ENCODE data around the gene CTU1. TPM values are rescaled to one million over a fixed set of nuclear protein-coding genes. Genes with fewer than 3 reads are reported as not detected.

Gene CTU1
- total and polyA plus RNA-seq, 12 donors: 2.0 to 5.6 (median 3.2) TPM

DNA sequence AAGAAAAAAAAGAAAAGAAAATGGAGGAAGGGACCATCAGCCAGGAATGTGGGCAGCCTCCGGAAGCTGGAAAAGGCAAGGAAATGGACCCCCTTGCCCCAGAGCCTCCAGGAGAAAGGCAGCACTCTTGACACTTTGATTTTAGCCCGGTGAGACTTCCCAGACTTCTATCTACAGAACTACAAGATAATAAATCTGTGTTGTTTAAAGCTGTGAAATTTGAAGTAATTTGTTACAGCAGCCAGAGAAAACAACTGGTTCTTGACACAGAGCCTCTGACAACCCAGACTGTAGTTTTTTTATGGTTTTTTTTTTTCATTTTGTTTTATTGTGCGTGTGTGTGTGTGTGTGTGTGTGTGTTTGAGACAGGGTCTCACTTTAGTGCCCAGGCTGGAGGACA is 7.6 kb downstream of the CTU1 start:
- DNase-seq: no peak
- Histone ChIP-seq H3K4me1 (peaks cover 0 to 31% (median 10%) of the 10 kb centered on the region in 9 donors), H3K36me3 (peaks cover 0 to 58% (median 6%) of the 10 kb centered on the region in 9 donors), H3K27me3 (no peaks in the 10 kb centered on the region), H3K4me3 (no peak overlapping the region), H3K9me3 (no peaks in the 10 kb centered on the region), H3K27ac (peak overlapping the region in 1 of 10 donors; percentile 31)
- TF ChIP-seq, protein P1, sequence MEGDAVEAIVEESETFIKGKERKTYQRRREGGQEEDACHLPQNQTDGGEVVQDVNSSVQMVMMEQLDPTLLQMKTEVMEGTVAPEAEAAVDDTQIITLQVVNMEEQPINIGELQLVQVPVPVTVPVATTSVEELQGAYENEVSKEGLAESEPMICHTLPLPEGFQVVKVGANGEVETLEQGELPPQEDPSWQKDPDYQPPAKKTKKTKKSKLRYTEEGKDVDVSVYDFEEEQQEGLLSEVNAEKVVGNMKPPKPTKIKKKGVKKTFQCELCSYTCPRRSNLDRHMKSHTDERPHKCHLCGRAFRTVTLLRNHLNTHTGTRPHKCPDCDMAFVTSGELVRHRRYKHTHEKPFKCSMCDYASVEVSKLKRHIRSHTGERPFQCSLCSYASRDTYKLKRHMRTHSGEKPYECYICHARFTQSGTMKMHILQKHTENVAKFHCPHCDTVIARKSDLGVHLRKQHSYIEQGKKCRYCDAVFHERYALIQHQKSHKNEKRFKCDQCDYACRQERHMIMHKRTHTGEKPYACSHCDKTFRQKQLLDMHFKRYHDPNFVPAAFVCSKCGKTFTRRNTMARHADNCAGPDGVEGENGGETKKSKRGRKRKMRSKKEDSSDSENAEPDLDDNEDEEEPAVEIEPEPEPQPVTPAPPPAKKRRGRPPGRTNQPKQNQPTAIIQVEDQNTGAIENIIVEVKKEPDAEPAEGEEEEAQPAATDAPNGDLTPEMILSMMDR (IDR thresholded peaks at IDR 0.05): no peak
- no peak for ATAC-seq
- intact Hi-C loops (cut with DNase I): loop anchor here in 4 of 10 donors (10.0 kb wide), 2 partner anchors 264 to 494 kb away; partner anchors contain the start of genes CLDND2 (in 1 of the 4) and ETFB (in 1 of the 4)
- WGBS, 2 donors: 55 to 58% methylated on average over 3 of the region's 3 CpGs

DNA sequence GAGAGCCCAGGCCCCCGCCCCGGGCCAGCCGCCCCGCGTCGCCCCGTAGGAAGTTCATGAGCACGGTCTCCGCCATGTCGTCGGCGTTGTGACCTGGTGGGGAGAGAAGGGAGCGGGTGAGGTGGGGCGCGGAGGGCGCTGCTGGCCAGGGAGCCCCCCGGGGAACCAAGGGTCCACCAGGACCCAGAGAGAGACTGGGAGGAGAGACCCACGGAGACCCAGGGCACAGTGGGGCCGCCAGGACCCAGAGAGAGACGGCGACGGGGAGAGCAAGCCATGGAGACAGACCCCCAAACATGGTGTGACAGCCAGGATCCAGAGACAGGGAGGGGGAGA is 9.2 kb downstream of the CTU1 start:
- Histone ChIP-seq H3K27ac (peak overlapping the region in 3 of 10 donors; percentile 22 to 73 (median 30)), H3K4me1 (peaks cover 0 to 35% (median 10%) of the 10 kb centered on the region in 9 donors), H3K27me3 (no peaks in the 10 kb centered on the region), H3K36me3 (peaks cover 0 to 49% (median 6%) of the 10 kb centered on the region in 9 donors), H3K4me3 (peak overlapping the region in 5 of 10 donors; percentile 7 to 36 (median 20)), H3K9me3 (no peaks in the 10 kb centered on the region)
- no peak for DNase-seq
- intact Hi-C loops (cut with DNase I): loop anchor here in 6 of 10 donors (5.0 to 10.0 kb wide), 5 partner anchors 72 to 174 kb away; partner anchors contain the start of gene KLK11 (in 1 of the 6)
- WGBS, 2 donors: 57 to 66% methylated on average over 22 of the region's 22 CpGs
- TF ChIP-seq, protein P1 (IDR thresholded peaks at IDR 0.05): peak in 2 of 9 donors; percentile 1 to 3
- no peak for ATAC-seq

DNA sequence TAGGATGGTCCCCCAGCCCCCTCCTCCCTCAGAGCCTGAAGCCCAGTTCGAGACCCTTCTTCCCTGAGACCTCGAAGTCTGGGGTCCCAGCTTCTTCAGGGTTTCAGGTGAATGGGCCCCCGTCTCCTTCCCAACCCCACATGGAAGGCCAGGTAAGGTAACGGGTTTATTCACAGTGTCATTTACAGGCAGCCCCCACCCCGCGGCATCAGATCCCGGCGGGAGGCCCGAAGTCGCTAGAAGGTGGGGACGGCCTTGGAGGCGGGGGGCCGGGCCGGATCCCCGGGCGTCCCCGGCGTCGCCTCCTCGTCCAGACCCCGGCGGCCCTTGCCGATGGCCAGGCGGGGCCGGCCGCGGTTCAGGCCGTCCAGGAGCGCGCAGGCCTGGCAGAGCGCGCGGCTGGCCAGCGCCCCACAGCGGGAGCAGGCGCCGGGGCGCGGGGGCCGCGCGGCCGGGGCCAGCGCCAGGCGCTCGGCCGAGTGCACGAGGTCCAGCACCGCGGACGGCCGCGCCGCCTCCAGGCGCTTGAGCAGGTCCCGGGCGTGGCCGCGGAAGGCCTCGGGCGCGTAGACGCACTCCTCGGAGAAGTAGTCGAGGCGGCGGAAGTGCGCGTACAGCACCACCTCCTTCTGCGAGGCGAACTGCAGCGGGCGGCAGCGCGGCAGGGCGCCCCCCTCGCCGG is 9.7 kb downstream of the CTU1 start:
- intact Hi-C loops (cut with DNase I): loop anchor here in 6 of 10 donors (5.0 to 10.0 kb wide), 5 partner anchors 71 to 174 kb away; partner anchors contain the start of gene KLK11 (in 1 of the 6)
- H3K36me3 ChIP-seq: peaks cover 0 to 44% (median under 1%) of the 10 kb centered on the region in 9 donors
- ATAC-seq (peak in 5 of 8 donors; percentile 12 to 79 (median 67)), DNase-seq (peak in 1 of 2 donors; percentile 68)
- no peaks in the 10 kb centered on the region for H3K9me3 ChIP-seq
- WGBS, 2 donors: 44 to 56% methylated on average over 62 to 78 of the region's 78 CpGs
- TF ChIP-seq, protein P1 (IDR thresholded peaks at IDR 0.05): peak in 4 of 9 donors; percentile 15 to 34 (median 22)
- peaks cover 0 to 32% (median 10%) of the 10 kb centered on the region in 9 donors for H3K4me1 ChIP-seq
- no peaks in the 10 kb centered on the region for H3K27me3 ChIP-seq
- peak overlapping the region in 3 of 10 donors; percentile 22 to 73 (median 30) for H3K27ac ChIP-seq
- H3K4me3 ChIP-seq: peak overlapping the region in 5 of 10 donors; percentile 7 to 36 (median 24)

DNA sequence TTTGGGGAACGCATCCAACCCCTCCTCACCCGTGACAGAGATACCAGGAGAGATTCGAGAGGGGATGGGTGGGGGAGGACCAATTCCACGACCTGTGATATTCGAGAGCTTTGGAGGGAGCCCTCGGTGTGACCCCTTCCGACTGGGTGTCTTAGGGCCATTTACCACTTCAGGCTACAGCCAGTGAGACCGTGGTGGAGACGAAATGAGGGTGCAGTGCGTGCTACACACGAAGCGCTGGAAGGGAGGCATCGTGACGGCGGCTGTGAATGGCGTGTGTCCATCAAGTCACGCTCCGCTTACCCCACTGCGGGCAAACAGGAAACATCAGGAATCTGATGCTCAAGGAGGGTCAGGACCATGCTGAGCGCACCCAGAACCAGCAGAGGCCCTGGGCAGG is 10.4 kb downstream of the CTU1 start:
- Histone ChIP-seq H3K36me3 (peaks cover 0 to 37% (median 0%) of the 10 kb centered on the region in 9 donors), H3K27me3 (no peaks in the 10 kb centered on the region), H3K9me3 (no peaks in the 10 kb centered on the region), H3K27ac (no peak overlapping the region), H3K4me1 (peaks cover 0 to 30% (median 10%) of the 10 kb centered on the region in 9 donors), H3K4me3 (no peak overlapping the region)
- no peak for DNase-seq
- ATAC-seq: no peak
- WGBS, 2 donors: 85 to 86% methylated on average over 20 of the region's 20 CpGs
- TF ChIP-seq, protein P1 (IDR thresholded peaks at IDR 0.05): no peak
- intact Hi-C loops (cut with DNase I): loop anchor here in 9 of 10 donors (1.0 to 10.0 kb wide), 8 partner anchors 70 to 173 kb away; partner anchors contain the start of gene KLK11 (in 1 of the 9)

All from heart right ventricle (tissue), 16 donors.